Activated CD4-positive, alpha-beta T cell treated with anti-CD3 and anti-CD28 coated beads, Interleukin-2, amount 50 U/mL, for 4 hours (primary cell): ENCODE results near the gene TCAP.
A peak's percentile ranks its signal among the peaks of the same experiment; 100 is the strongest.

ENCODE experiments used
- DNase-seq, 2 experiments: peaks; one replicate each; pipeline ENCODE4 v3.0.0-alpha.2; 2020

Gene TCAP

GRCh38 chr17:39667945-39668924 lies 3.1 kb downstream of the TCAP start, which contains the start of gene PNMT:
Gene PNMT, plus strand, starts transcription at chr17:39668453. Its CDS starts 23 bp downstream, at chr17:39668476.
- peak; percentile 63 to 65 for DNase-seq

DNA sequence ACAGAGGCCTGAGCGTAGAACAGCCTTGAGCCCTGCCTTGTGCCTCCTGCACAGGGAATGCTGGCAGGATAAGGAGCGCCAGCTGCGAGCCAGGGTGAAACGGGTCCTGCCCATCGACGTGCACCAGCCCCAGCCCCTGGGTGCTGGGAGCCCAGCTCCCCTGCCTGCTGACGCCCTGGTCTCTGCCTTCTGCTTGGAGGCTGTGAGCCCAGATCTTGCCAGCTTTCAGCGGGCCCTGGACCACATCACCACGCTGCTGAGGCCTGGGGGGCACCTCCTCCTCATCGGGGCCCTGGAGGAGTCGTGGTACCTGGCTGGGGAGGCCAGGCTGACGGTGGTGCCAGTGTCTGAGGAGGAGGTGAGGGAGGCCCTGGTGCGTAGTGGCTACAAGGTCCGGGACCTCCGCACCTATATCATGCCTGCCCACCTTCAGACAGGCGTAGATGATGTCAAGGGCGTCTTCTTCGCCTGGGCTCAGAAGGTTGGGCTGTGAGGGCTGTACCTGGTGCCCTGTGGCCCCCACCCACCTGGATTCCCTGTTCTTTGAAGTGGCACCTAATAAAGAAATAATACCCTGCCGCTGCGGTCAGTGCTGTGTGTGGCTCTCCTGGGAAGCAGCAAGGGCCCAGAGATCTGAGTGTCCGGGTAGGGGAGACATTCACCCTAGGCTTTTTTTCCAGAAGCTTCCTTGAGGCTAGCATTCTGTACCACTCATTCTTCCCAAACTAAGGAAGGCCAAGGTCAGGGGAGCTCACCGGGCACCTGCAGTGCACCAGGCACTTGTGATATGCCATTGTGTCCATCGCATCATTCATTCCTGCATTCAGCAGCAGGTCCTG lies 5.0 kb downstream of the TCAP start:
- no peak for DNase-seq

DNA sequence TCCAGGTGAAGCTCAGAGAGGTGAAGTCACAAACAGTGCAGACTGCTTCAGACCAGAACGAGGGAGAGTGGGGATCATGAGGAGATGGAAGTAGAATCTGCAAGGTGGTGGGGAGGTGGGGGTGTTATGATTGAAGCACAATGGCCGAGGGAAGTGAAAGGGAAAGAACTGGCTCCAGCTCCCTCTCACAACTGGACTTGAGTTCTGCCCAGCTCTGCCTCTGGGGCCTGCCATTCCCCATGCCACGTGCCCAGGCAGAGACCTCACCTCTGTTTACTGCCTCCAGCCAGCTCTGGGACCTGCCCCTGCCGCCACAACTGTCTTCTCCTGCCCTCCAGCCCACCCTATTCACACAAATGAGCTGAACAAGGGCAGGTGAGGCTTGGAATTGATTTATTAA lies 5.6 kb downstream of the TCAP start:
- no peak for DNase-seq

GRCh38 chr17:39671651-39672521 lies 6.7 kb downstream of the TCAP start:
- DNase-seq, result no peak

DNA sequence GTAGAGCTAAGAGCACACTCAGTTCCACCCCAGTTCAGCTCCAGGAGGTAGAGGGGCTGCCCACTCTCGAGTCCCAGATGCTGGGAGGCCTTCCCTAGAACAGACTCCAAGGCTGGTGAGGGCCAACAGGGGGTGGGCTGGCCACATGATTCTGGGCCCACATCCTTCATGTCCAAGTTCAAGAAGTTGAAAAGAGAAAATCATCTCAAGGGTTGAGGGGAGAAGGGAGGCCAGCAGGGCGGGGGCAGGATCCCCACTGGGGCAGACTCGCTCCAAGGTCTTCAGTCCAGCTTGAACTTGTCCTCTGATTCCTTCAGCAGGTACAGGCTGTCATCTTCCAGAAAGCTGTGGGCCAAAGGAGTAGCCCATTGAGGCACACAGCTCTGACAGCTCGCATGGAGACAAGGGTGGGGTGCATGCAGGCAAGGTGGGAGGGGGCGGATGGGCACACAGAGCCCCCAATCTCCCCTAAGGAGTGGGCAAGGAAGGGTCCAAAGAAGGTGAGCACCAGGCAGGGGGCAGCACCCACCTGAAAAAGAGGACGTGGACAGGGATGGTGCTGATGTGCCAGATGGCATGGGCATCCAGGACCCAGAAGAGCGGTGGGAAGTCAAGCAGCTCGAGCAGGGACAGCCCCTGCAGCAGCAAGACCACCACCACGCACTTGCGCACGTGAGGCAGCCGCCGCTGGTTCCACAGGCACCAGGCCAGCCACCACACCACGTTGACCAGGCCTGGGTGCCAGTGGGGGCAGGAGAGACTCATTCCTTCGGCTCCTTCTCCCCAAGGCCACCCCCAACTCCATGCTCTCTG lies 7.6 kb downstream of the TCAP start:
- DNase-seq, result no peak

DNA sequence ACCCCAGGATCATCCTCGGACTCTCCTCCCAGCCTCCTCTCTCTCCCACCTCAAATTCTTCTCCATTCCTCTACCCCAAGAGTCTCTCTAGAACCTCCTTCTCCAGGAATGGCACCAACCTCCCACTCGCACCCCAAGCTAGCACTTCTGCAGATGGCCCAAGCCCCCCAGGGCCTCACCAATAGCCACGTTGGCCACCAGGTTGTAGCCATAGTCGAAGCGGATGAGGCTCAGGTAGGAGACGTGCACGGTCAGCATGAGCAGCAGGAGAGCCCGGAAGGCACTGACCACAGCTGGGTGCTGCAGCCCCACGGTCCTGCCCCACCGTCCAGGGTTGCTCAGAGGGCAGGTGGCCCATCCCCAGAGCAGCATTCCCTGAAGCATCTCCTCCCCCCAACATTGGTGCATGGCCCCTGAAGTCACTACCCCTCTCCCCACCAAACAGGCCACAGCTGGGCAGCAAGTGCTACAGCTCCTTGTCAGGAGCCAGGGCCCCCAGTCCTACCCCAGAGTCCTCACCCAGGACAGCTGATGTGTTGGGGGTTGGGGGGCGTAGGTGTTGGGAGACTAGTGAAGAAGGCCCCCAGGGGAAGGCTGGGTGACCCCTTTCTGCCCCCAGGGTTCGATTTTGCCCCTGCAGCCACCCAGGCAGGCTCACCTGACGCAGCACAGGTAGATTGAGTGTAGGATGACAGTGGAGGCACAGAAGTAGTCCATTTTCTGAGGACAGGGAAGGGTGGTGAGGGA lies 8.4 kb downstream of the TCAP start:
- DNase-seq, result no peak

- DNase-seq, result no peak
Observed at GRCh38 chr17:39674179-39674578, 9.0 kb downstream of the TCAP start.

GRCh38 chr17:39674702-39675389 lies 9.7 kb downstream of the TCAP start:
- DNase-seq, result no peak

DNA sequence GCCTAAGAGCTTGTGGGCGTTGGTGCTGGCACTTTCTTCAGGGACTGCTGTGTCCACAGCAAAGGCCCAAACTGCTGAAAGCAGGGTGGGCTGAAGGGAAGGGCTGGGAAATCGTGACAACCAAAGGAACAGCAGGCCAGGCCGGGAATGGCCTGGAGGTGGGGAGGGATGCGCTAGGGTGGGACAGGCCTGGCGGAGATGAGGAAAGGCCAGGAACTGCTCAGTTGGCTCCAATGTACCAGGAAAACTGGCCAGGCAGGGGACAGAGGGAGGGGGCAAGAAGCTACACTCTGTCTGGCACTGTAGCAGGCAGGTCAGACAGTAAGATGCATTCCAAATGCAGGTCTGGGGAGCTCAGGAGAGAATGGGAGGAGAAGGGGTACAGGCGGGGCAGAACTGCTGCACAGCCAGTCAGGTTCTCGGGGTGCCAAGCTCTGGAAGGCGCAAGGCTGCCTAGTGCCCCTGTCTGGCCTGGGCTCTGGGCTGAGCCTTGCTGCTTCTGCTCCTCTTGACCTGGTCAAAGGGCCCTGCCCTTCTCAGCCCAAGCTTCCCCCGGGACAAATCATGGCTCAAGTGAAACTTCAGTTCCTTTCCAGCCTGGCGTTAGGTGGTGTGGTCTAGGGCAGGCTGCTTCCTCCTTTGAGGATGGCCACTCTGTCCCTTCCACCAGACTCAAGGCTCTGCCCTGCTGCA lies 10.4 kb downstream of the TCAP start:
- DNase-seq, result no peak

DNA sequence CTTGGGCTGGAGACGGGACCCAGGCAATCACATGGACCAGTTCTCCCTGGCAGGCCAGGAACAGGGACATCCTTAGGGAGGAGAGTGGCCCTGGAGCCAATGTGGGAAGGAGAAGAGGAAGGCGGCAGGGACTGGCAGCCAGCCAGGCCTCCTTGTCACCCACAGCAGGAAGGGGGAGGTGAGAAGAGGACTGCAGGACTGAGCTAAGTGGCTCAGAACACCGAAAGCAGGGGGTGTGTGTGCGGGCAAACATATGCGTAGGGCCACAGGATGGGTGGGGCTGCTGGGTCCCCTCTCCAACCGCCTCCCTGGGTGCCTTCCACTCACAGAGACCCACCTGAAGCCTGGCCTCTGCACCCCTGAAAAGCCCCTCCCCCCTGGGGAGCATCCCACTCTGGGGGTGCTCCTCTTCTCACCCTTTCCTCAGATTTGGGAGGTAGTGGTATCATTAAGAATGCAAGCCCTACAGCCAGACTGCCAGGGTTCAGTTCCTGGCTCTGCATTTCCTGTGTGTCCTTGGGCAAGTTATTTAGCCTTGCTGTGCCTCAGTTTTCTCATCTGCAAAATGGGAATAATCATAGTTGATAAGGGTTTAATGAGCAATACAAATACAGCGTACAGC lies 11.2 kb downstream of the TCAP start:
- no peak for DNase-seq

GRCh38 chr17:39677072-39677471 lies 11.9 kb downstream of the TCAP start:
- DNase-seq, result no peak

GRCh38 chr17:39677542-39678339 lies 12.6 kb downstream of the TCAP start:
- no peak for DNase-seq

GRCh38 chr17:39678340-39679116 lies 13.4 kb downstream of the TCAP start:
- DNase-seq, result no peak

DNA sequence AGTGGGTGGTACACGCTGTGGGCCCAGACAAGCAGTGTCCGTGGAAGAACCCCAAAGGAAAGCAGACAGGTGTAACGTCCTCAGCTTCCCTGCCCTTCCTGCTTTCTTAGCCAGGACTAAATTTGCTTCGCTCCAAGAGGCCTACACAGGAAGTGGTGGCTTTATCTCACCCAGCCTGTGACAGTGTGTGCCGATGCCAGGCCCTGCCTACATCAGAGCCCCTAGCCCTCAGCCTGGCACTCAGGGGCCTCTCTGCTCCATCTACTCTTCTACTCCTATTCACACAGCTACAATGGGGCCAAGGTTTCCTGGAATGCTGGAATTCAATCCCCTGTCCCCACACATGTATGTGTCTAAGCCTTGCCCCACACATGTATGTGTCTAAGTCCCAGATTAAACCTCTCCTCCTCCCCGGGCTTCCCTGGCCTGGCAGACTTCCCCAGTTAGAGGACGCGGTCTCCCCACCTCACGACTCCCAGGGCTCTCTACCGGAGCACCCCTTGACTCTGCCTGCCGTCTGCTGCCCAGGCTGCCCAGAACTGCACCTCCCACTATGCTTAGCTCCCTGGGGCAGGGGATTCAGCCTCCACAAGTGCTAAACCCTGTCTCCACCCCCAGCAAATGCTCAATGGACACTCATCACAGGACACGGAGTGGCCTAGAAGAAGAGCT lies 14.5 kb downstream of the TCAP start:
- DNase-seq, result peak in 1 of 2 experiments; percentile 21

DNA sequence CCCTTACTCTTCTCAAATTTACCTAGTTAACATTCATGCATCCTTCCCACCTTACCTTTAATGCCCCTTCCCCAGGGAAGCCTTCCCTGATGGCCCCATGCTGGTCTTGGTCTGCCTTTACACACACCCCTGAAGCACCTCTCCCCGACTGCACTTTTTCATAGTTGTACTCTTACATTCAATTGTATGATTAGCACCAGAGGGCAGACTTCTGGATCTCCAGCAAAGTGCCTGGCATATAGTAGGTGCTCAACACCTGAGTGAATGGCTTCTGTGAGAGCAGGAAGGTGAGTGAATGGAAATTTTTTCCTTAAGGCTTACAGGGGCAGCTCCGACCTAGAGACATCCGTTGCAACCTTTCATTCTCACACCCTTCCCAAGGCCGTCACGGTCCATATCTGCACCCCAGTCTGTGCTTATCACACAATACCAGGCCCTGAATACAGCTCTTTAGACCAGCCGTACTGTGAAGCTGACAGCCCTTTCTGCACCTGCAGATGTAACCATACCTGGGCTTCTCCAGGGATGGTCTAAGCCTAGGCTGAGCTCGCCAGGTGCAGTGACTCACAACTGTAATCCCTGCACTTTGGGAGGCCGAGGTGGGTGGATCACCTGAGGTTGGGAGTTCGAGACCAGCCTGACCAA lies 18.3 kb downstream of the TCAP start:
- no peak for DNase-seq
